HG03045 (cell line): ENCODE results near the gene PTPN3.
"Not testable (repeated sequence)": the region's sequence is repeated elsewhere in the genome, so short reads cannot be mapped to it uniquely, and the experiment has no call there.

ENCODE experiments used
- ATAC-seq: cut with Tn5 transposase; IDR thresholded peaks from one replicate; pipeline ENCODE4 v1.9.1; 2021; ENCODE audit warnings: mild to moderate bottlenecking, moderate library complexity; ENCODE audit not compliant: unreplicated experiment

The PTPN3 gene

DNA sequence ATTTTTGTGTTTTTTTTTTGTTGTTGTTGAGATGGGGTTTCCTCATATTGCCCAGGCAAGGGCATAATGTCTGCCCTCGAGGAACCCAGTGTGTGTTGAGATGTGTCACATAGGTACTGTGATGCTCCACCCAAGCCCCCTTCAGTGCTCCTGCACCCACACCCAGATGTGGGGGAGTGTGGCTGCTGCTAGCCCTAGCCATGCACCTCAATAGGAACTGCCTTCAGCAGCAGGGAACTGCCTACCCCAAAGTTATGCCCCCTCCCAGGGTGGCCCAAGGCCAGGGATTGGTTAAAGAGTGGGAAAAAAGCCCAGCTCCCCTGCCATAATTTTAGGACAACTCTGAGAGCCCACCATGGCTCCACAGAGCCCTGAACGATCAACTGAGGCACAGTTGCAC lies 143.9 kb downstream of the PTPN3 start:
- ATAC-seq, result no peak

DNA sequence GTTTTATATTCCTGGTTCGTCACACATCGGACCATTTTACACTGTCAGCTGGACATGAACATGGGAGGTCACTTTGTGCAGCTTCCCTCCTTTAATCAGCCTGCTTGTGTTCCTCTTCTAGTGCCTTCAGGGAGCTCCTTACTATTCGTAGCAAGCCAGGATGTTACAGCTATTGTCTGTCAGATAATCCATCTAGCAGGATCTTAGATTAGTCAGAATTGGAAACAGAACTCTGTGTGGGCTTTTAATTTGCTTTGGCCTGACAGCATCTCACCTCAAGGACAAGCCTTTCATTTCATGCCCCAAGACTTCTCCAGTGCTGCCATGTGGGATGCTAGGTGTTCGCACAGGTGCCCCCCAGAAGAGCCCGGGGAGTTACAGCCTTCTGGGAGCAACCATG lies 147.1 kb downstream of the PTPN3 start:
- no peak for ATAC-seq

DNA sequence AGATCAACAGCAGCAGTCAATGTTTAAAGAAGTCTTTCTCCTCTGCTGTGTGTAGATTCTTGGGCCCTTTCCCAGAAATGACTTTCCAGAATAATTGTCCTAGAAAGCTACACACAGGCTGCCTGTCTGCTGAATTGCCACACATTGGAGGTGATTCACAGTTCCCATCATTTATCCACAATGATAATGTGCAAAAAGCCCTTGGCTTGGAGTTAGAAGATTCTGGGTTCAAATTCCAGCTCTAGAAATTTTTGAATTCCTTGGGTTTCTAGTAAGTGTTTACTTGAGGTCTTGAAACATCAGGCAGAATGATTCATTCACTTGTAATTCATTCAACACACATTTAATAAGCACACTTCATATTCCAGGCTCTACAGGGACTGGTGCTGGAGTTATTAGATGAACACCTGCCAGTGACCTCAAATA lies 148.7 kb downstream of the PTPN3 start:
- ATAC-seq, result no peak

DNA sequence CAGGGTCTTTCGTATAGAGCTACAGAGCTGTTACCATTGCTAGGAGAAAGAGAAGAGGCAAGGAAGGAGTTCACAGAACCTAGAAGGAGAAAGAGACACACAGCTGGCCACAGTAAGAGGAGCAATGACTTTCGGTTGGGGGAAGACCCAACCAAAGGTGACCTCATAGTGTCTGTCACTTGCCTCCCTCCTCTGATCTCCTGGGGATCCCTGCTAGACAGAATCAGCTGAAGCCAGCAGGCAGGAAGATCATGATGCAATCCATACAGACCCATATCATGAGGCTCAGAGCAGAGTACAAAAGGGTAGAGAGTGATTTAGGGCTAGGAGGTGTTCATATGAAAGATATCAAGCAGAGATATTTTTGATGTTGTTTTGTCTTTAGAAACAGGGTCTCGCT lies 151.2 kb downstream of the PTPN3 start:
- no peak for ATAC-seq

DNA sequence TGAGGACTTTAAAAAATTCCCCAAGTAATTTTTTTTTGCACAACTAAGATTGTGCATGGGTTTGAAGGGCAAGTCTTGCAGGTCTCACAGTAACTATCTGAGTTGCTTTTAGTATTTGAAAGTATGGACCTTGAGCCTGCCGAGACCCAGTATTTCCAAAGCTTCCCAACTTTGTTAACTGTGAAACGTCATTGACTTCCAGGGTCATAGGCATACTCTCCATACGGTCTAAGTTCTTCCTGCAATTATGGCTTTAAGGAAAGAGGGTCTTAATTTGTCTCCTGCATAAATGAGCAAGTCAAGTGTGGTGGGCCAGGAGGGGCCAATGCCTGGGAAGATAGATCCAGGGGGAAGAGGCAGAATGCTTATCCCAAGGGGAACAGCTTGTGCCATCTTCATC lies 153.2 kb downstream of the PTPN3 start:
- no peak for ATAC-seq

DNA sequence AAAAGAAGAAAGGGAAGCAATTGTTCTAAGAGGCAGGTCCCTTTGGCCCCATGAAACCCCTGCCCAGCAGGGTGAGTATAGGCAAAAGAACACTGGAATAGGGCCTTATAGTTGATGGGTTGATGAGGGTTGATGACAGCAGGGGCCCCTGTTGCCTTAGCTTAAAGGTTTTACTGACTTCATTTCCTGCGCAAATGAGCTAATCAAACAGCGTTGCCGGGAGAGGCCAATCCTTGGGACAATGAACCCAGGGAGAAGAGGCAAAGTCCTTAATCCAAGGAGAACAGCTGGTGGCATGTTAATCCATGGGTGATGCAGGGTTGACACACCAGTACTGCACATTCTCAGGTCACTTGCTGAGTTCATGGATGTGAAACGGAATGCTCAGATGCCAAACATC lies 155.2 kb downstream of the PTPN3 start:
- no peak for ATAC-seq

DNA sequence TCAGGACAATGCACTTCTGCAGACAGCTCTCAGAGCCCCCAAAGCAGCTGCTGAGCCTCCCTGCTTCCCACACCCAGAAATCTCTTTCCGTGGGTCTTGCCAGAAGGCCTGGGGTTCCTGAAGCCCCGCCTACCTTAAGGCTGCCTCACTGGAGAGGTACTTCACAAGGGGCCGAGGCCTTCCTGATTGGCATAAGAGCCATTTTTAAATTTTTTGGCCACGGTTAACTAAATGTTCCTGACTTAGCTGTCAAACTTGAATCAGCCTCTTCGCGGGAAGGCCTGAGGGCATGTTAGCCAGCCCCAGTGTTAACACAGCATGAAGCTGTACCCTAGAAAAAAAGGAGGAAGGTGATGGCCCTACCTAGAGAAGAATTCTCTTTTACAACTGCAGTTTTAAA lies 156.5 kb downstream of the PTPN3 start:
- ATAC-seq, result no peak

DNA sequence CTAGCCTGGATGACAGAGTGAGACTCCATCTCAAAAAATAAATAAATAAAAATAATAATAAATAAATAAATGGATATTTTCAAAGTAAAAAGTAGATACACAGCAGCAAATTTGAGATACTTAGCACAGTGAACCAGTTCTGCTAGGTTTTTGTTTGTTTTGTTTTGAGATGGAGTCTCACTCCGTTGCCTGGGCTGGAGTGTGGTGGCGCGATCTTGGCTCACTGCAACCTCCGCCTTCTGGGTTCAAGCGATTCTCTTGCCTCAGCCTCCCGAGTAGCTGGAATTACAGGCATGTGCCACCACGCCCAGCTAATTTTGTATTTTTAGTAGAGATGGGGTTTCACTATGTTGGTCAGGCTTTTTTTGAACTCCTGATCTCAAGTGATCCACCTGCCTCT lies 157.1 kb downstream of the PTPN3 start:
- ATAC-seq, result not testable (repeated sequence)

DNA sequence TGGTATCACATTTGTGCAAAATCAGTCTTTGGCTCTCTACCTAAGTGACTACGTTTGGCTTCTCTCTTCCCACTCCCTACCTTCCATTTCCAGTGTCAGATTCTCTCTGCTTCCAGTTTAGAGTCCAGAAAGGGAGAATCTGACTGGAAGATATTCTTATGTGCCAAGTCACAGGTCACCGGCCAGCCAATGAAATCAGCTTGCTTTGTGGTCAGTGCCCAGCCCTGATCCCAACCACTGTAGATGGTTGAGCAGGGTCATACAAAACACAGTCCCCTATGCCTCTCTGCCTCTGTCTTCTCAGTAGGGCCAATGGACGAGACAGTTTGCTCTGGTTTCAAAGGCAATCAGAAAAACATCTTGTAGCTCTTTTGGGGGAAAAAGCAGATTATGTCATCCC lies 161.7 kb downstream of the PTPN3 start:
- ATAC-seq, result no peak

DNA sequence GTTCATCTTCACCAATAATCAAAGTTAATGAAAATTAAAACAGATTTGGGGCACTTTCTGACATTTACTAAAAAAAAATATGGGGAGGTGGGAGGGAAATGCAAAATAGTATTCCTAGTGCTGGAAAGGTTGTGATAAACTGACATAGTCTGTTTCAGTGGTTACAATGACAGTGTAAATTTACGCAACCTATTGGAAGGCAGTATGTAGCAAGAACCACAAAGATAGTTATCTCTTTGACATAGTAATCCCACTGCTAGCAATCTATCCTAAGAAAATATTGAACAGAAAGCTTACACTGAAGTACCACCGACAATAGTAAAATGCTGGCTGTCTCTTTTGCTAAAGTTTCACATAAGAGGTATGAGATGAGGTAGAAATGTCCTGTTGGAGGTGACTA lies 162.2 kb downstream of the PTPN3 start:
- no peak for ATAC-seq

DNA sequence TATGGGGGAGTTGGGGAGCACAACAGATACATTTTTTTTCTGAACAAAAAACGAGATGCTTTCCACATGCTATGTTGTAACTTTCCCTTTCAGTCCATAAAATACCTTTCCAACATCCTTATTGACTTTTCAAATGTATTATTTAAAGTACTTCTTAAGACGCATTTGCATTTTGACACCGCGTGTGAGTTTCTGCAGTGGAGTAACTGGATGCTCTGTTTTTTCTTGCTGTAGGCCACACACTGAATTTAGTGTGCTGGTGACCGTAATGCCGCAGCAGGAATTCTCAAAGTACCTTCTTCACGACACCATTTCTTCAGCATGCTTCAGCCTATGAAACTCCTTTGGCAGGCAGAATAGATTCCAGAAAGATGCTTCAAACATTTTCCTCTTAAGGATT lies 163.0 kb downstream of the PTPN3 start:
- no peak for ATAC-seq

DNA sequence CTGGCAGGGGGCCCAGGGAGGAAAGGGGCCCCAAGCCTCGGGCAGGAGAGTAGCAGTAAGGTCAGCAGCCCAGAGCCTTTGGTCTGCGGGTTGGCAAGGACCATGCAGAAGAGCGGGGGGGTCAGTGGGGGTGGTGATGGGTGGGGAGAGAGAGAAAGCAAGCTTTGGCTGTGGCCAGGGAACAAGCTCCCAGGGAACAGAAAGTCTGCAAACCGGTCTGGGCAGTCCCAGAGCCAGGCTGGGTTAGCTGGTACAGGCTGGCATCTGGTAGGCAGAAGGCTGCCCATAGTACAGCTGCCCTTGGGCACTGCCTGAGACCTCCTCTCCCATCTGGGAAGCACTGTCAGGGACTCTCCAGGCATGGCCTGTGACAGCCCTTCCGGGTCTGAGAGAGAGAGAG lies 166.8 kb downstream of the PTPN3 start:
- no peak for ATAC-seq

DNA sequence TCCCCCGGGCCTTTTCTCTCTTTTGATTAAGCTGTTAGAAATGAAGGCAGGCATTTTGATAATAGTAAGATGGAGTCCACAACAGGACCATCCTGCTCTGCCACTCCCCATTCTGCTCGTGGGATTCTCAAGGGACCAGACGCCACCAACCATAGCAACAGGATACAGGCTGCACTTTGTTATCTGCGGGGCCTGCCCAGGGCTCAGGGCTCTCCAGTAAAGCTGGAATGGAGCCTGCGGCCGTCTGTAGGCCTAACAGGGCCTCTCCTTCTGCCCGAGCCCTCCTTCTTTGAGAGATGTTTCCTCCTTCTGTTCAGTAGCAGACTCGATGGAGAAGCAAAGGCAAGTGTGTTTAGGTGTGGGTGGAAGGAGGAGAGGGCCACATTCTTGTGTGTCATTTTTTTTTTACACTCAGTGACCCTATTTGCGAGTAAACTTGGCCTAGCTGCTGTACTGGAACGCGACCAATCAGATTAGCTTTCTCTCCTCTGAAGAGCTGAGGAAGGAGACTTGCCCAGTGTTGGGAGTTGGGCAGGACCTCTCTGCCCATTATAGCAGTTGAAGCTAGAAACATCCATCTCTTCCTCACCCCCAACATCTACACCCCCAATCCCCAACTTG lies 168.4 kb downstream of the PTPN3 start:
- ATAC-seq, result no peak

DNA sequence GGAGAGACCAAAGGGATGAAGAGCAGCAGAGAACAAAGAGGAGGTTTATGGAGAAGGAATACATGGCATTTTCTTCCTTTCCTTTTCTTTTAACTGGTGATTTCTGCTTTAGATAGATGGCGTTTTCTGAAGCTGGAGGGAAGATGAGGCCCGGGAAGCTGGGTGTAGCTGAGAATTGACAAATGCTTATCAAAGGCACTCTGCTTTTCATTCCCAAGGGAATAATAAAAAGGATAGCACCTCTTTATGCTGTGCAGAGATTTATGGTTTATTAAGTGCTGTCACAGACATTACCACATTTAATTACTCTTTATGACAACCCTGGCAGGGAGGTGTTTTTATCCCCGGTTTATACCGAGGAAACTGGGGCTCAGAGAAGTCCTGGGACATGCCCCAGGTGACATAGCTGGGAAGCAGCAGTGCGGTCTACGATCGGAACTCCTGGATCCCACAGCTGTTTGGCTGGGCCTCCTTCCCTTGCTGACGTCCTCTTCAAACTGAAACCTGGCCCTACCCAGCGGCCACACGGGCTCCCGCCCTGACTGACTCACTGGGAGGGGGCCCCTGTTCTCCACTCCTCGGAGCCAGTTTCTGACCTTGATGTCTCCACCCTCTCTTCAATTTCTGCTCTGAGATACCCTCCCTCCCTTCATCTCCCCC lies 169.0 kb downstream of the PTPN3 start:
- ATAC-seq, result no peak
